Ishikawa (cell line): ENCODE data around the gene WNT6.

ENCODE experiments used
- CEBPB ChIP-seq: IDR thresholded peaks from 2 replicates; pipeline ENCODE4 v1.6.1; 2012
- CREB1 ChIP-seq: IDR thresholded peaks from 2 replicates; pipeline ENCODE4 v1.6.1; 2012; ENCODE audit warnings: low read depth
- EGR1 ChIP-seq: IDR thresholded peaks from 2 replicates; pipeline ENCODE4 v1.6.1; 2012
- EP300 ChIP-seq: IDR thresholded peaks from 2 replicates; pipeline ENCODE4 v1.6.1; 2012; ENCODE audit warnings: borderline replicate concordance
- NFIC ChIP-seq: IDR thresholded peaks from 2 replicates; pipeline ENCODE4 v1.6.1; 2012
- REST ChIP-seq: IDR thresholded peaks from 2 replicates; pipeline ENCODE4 v1.6.1; 2012; ENCODE audit warnings: low read depth, mild to moderate bottlenecking
- TAF1 ChIP-seq: IDR thresholded peaks from 2 replicates; pipeline ENCODE4 v1.6.1; 2012; ENCODE audit warnings: low read depth, mild to moderate bottlenecking
- TEAD4 ChIP-seq: IDR thresholded peaks from 2 replicates; pipeline ENCODE4 v1.6.1; 2012
- YY1 ChIP-seq: IDR thresholded peaks from 2 replicates; pipeline ENCODE4 v1.6.1; 2012; ENCODE audit warnings: low read depth

GRCh38 chr2:218882461-218882816 is 22.8 kb downstream of the WNT6 start:
- TF ChIP-seq CREB1 (no peak), EGR1 (no peak), REST (no peak), CEBPB (no peak), TAF1 (no peak), YY1 (no peak), EP300 (no peak), TEAD4 (no peak), NFIC (no peak)
